Stimulated activated CD4-positive, alpha-beta T cell treated with anti-CD3 and anti-CD28 coated beads, Interleukin-1b, Interleukin-23, amount 100 ng/mL, for 24 hours (primary cell): ENCODE results near the gene CRYZ.

Source experiments
- DNase-seq, 4 experiments: peaks; one replicate each; pipeline ENCODE4 v3.0.0-alpha.2; 2020; ENCODE audit warnings: low read depth in 4 of 4, low spot score in 1 of 4

Gene CRYZ

GRCh38 chr1:74731399-74732052 lies 1.3 kb downstream of the CRYZ start:
- no peak for DNase-seq

GRCh38 chr1:74729741-74730478 lies 2.9 kb downstream of the CRYZ start:
- no peak for DNase-seq

GRCh38 chr1:74728736-74729135 lies 4.1 kb downstream of the CRYZ start:
- no peak for DNase-seq

GRCh38 chr1:74726063-74726462 lies 6.8 kb downstream of the CRYZ start:
- DNase-seq = no peak

GRCh38 chr1:74717626-74718025 lies 15.2 kb downstream of the CRYZ start:
- DNase-seq = no peak

GRCh38 chr1:74716822-74717221 lies 16.0 kb downstream of the CRYZ start:
- DNase-seq = no peak

GRCh38 chr1:74715806-74716205 lies 17.0 kb downstream of the CRYZ start:
- no peak for DNase-seq

- DNase-seq = no peak
Observed at GRCh38 chr1:74715236-74715502, 17.7 kb downstream of the CRYZ start.

- DNase-seq = no peak
Observed at GRCh38 chr1:74714429-74715235, 18.2 kb downstream of the CRYZ start.

GRCh38 chr1:74713849-74714248 lies 19.0 kb downstream of the CRYZ start:
- DNase-seq = no peak

- no peak for DNase-seq
Observed at GRCh38 chr1:74712881-74713280, 20.0 kb downstream of the CRYZ start.

GRCh38 chr1:74703386-74704182 lies 29.3 kb downstream of the CRYZ start:
- no peak for DNase-seq

GRCh38 chr1:74699331-74699730 lies 33.5 kb downstream of the CRYZ start:
- DNase-seq = no peak

GRCh38 chr1:74697832-74698231 lies 35.0 kb downstream of the CRYZ start:
- DNase-seq = no peak

GRCh38 chr1:74693473-74693872 lies 39.4 kb downstream of the CRYZ start:
- no peak for DNase-seq

GRCh38 chr1:74690909-74691308 lies 41.9 kb downstream of the CRYZ start:
- DNase-seq = no peak

- DNase-seq = no peak
Observed at GRCh38 chr1:74690364-74690696, 42.5 kb downstream of the CRYZ start.

- DNase-seq = peak in 3 of 4 experiments; percentile 11 to 24 (median 16)
Observed at GRCh38 chr1:74689621-74690363, 43.1 kb downstream of the CRYZ start.

GRCh38 chr1:74686928-74687327 lies 45.9 kb downstream of the CRYZ start:
- no peak for DNase-seq

- no peak for DNase-seq
Observed at GRCh38 chr1:74684301-74684700, 48.5 kb downstream of the CRYZ start.

- DNase-seq = no peak
Observed at GRCh38 chr1:74683656-74684055, 49.2 kb downstream of the CRYZ start.
